Measurements from ENCODE around the gene SPATA6.
"Not testable (repeated sequence)": the region's sequence is repeated elsewhere in the genome, so short reads cannot be mapped to it uniquely, and the experiment has no call there.

Gene SPATA6

GRCh38 chr1:48338257-48338656 is 133.7 kb downstream of the SPATA6 start:
- DNase-seq, result no peak

GRCh38 chr1:48333316-48333715 is 138.7 kb downstream of the SPATA6 start:
- DNase-seq, result no peak

- no peak for DNase-seq
These were observed 139.9 kb downstream of the SPATA6 start for GRCh38 chr1:48332115-48332514.

GRCh38 chr1:48329905-48330304 is 142.1 kb downstream of the SPATA6 start:
- DNase-seq, result no peak

- no peak for DNase-seq
These were observed 142.5 kb downstream of the SPATA6 start for GRCh38 chr1:48329486-48329885.

- DNase-seq, result not testable (repeated sequence)
These were observed 160.2 kb downstream of the SPATA6 start for GRCh38 chr1:48311829-48312228.

- no peak for DNase-seq
These were observed 162.4 kb downstream of the SPATA6 start for GRCh38 chr1:48309564-48310082.

GRCh38 chr1:48302652-48303051 is 169.4 kb downstream of the SPATA6 start:
- no peak for DNase-seq

GRCh38 chr1:48294656-48295055 is 177.3 kb downstream of the SPATA6 start:
- no peak for DNase-seq

- not testable (repeated sequence) for DNase-seq
These were observed 177.9 kb downstream of the SPATA6 start for GRCh38 chr1:48294094-48294493.

- DNase-seq, result no peak
These were observed 179.3 kb downstream of the SPATA6 start for GRCh38 chr1:48292706-48293105.

- no peak for DNase-seq
These were observed 180.6 kb downstream of the SPATA6 start for GRCh38 chr1:48291421-48291820.

- peak in 1 of 3 donors; percentile 1 for DNase-seq
These were observed 186.5 kb downstream of the SPATA6 start for GRCh38 chr1:48285525-48285924.

GRCh38 chr1:48284696-48285420 is 187.1 kb downstream of the SPATA6 start:
- DNase-seq, result not testable (repeated sequence)

- DNase-seq, result not testable (repeated sequence)
These were observed 189.7 kb downstream of the SPATA6 start for GRCh38 chr1:48282329-48282728.

- not testable (repeated sequence) for DNase-seq
These were observed 194.6 kb downstream of the SPATA6 start for GRCh38 chr1:48277437-48277836.

GRCh38 chr1:48266576-48266975 is 205.4 kb downstream of the SPATA6 start:
- no peak for DNase-seq

GRCh38 chr1:48263041-48263440 is 209.0 kb downstream of the SPATA6 start:
- no peak for DNase-seq

- no peak for DNase-seq
These were observed 210.1 kb downstream of the SPATA6 start for GRCh38 chr1:48261881-48262400.

GRCh38 chr1:48258106-48258505 is 213.9 kb downstream of the SPATA6 start:
- no peak for DNase-seq

- DNase-seq, result no peak
These were observed 217.8 kb downstream of the SPATA6 start for GRCh38 chr1:48254254-48254653.

- DNase-seq, result no peak
These were observed 220.2 kb downstream of the SPATA6 start for GRCh38 chr1:48251821-48252220.

- DNase-seq, result no peak
These were observed 220.7 kb downstream of the SPATA6 start for GRCh38 chr1:48251323-48251722.

- no peak for DNase-seq
These were observed 221.4 kb downstream of the SPATA6 start for GRCh38 chr1:48250572-48250971.

- DNase-seq, result no peak
These were observed 222.1 kb downstream of the SPATA6 start for GRCh38 chr1:48249868-48250267.
